Measurements from ENCODE around the gene ITPRIP.

ITPRIP gene

Small RNA genes within 50 kb of the gene (small RNA-seq; reads per million reads assigned to genes)
- 0.86 reads per million for gene MIR4482 (ENCODE audit: low read depth)
